Calu3 (cell line): ENCODE measurements around the gene BRIP1. TPM values are rescaled to one million over a fixed set of nuclear protein-coding genes. Genes with fewer than 3 reads are reported as not detected.

ENCODE experiments used
- BruUV-seq: library from RNA; stranded (reverse); fragments of 400-500 nt; replicated peaks from 2 replicates; lab custom pipeline; 2021; lab: Mats Ljungman, UMichigan
- CTCF ChIA-PET: fragments of 300-600 bp; sonication (Branson Sonifier 250); formaldehyde crosslinking; loops from one replicate; lab custom pipeline; 2022; ENCODE audit warnings: antibody characterized with exemption; lab: Charles Lee
- DNase-seq: peaks from one replicate; pipeline ENCODE4 v3.0.0; 2022
- H3K27ac Mint-ChIP-seq: one replicate; pipeline ENCODE4 v1.8.0; 2022; ENCODE audit warnings: mixed read lengths; ENCODE audit not compliant: unreplicated experiment
- H3K27me3 Mint-ChIP-seq: one replicate; pipeline ENCODE4 v1.8.0; 2022; ENCODE audit warnings: mixed read lengths; ENCODE audit not compliant: unreplicated experiment
- H3K36me3 Mint-ChIP-seq: one replicate; pipeline ENCODE4 v1.8.0; 2022; ENCODE audit warnings: mild to moderate bottlenecking, moderate library complexity, mixed read lengths; ENCODE audit not compliant: insufficient read depth, unreplicated experiment
- H3K4me1 Mint-ChIP-seq: one replicate; pipeline ENCODE4 v1.8.0; 2022; ENCODE audit warnings: mild to moderate bottlenecking, low read depth, mixed read lengths; ENCODE audit not compliant: unreplicated experiment
- H3K4me3 Mint-ChIP-seq: one replicate; pipeline ENCODE4 v1.8.0; 2022; ENCODE audit warnings: mild to moderate bottlenecking, low read depth, moderate library complexity, mixed read lengths; ENCODE audit not compliant: unreplicated experiment
- H3K9me3 Mint-ChIP-seq: one replicate; pipeline ENCODE4 v1.8.0; 2022; ENCODE audit warnings: low read depth, mixed read lengths; ENCODE audit not compliant: unreplicated experiment
- CTCF ChIP-seq: fragments of 200-600 bp; IDR thresholded peaks from one replicate; pipeline ENCODE4 v1.8.0; 2022; ENCODE audit warnings: antibody characterized with exemption; ENCODE audit not compliant: unreplicated experiment
- intact Hi-C: fragments of 100-400 bp; cut with micrococcal nuclease; formaldehyde crosslinking; loops from one replicate; pipeline ENCODE4 v1.10.0; 2022; ENCODE audit not compliant: unreplicated experiment
- total RNA-seq: library from RNA; stranded (reverse); gene quantifications from 2 replicates; pipeline ENCODE4 v1.2.3, GENCODE V29; 2022

BRIP1 gene
- total RNA-seq, 1 experiment from 2014 or later: 12.3 TPM

DNA sequence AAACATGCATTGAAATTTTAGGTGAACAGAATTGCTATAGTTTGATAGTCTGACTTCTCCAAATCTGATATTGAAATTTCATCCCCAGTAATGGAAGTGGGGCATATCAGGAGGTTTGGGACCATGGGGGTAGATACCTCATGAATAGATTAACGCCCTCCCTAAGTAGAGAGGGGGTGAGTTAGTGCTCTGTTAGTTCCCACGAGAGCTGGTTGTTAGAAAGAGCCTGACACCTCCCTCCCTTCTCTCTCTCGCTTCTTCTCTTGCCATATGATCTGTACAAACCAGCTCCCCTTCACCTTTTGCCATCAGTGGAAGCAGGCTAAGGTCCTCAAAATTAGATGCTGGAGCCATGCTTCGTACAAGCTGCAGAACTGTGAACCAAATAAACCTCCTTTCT lies 78.8 kb downstream of the BRIP1 start:
- no peak for DNase-seq
- CTCF ChIA-PET: no interaction called here
- TF ChIP-seq CTCF: no peak
- intact Hi-C loops: no loop called here
- no peak overlapping the region for H3K27ac Mint-ChIP-seq
- no peaks in the 10 kb centered on the region for H3K9me3 Mint-ChIP-seq
- no TSS peak for BruUV-seq
- H3K4me1 Mint-ChIP-seq: no peaks in the 10 kb centered on the region
- H3K27me3 Mint-ChIP-seq: no peaks in the 10 kb centered on the region
- no peaks in the 10 kb centered on the region for H3K36me3 Mint-ChIP-seq
- no peak overlapping the region for H3K4me3 Mint-ChIP-seq

- Mint-ChIP-seq H3K4me3 (no peak overlapping the region), H3K9me3 (no peaks in the 10 kb centered on the region), H3K27ac (no peak overlapping the region), H3K36me3 (no peaks in the 10 kb centered on the region), H3K4me1 (no peaks in the 10 kb centered on the region), H3K27me3 (no peaks in the 10 kb centered on the region)
- BruUV-seq: no TSS peak
- intact Hi-C loops: no loop called here
- no peak for DNase-seq
- CTCF ChIA-PET: interaction anchor here (0.6 kb wide), 1 partner anchor 356 kb away, joined by 3 read pairs; no protein-coding TSS in a partner anchor
- no peak for TF ChIP-seq CTCF
These were observed 79.6 kb downstream of the BRIP1 start for GRCh38 chr17:61783556-61784304.

GRCh38 chr17:61783120-61783519 lies 80.2 kb downstream of the BRIP1 start:
- intact Hi-C loops: no loop called here
- H3K27me3 Mint-ChIP-seq: no peaks in the 10 kb centered on the region
- CTCF ChIA-PET: no interaction called here
- H3K9me3 Mint-ChIP-seq: no peaks in the 10 kb centered on the region
- TF ChIP-seq CTCF: no peak
- no peaks in the 10 kb centered on the region for H3K4me1 Mint-ChIP-seq
- no peak overlapping the region for H3K27ac Mint-ChIP-seq
- no peak for DNase-seq
- no peaks in the 10 kb centered on the region for H3K36me3 Mint-ChIP-seq
- no peak overlapping the region for H3K4me3 Mint-ChIP-seq
- BruUV-seq: no TSS peak

GRCh38 chr17:61782683-61783082 lies 80.6 kb downstream of the BRIP1 start:
- H3K27me3 Mint-ChIP-seq: no peaks in the 10 kb centered on the region
- H3K4me3 Mint-ChIP-seq: no peak overlapping the region
- H3K36me3 Mint-ChIP-seq: no peaks in the 10 kb centered on the region
- intact Hi-C loops: no loop called here
- no peaks in the 10 kb centered on the region for H3K9me3 Mint-ChIP-seq
- BruUV-seq: no TSS peak
- DNase-seq: no peak
- TF ChIP-seq CTCF: no peak
- H3K27ac Mint-ChIP-seq: no peak overlapping the region
- no peaks in the 10 kb centered on the region for H3K4me1 Mint-ChIP-seq
- CTCF ChIA-PET: no interaction called here
